Mesenteric fat pad (tissue), 1 donor: ENCODE results near the gene OTOG. TPM values are rescaled to one million over a fixed set of nuclear protein-coding genes. Genes with fewer than 3 reads are reported as not detected.

ENCODE experiments used
- DNase-seq: peaks from one replicate; pipeline ENCODE4 v3.0.0-alpha.2; 2020; ENCODE audit warnings: low spot score
- long read RNA-seq: library from polyadenylated mRNA; unstranded; transcript quantifications from one replicate; pipeline ENCODE4 v2.0.0, GENCODE V29; 2020
- total RNA-seq: library from RNA; stranded (reverse); fragmentation: NEBNext Ultra II Directional; extraction: Animal tissue kit (Norgen Biotek cat#: 25700); gene quantifications from one replicate; pipeline ENCODE4 v1.2.1, GENCODE V29; 2021
- donor health status: DM: yes; HTN: yes; CAD: no.

OTOG gene, protein sequence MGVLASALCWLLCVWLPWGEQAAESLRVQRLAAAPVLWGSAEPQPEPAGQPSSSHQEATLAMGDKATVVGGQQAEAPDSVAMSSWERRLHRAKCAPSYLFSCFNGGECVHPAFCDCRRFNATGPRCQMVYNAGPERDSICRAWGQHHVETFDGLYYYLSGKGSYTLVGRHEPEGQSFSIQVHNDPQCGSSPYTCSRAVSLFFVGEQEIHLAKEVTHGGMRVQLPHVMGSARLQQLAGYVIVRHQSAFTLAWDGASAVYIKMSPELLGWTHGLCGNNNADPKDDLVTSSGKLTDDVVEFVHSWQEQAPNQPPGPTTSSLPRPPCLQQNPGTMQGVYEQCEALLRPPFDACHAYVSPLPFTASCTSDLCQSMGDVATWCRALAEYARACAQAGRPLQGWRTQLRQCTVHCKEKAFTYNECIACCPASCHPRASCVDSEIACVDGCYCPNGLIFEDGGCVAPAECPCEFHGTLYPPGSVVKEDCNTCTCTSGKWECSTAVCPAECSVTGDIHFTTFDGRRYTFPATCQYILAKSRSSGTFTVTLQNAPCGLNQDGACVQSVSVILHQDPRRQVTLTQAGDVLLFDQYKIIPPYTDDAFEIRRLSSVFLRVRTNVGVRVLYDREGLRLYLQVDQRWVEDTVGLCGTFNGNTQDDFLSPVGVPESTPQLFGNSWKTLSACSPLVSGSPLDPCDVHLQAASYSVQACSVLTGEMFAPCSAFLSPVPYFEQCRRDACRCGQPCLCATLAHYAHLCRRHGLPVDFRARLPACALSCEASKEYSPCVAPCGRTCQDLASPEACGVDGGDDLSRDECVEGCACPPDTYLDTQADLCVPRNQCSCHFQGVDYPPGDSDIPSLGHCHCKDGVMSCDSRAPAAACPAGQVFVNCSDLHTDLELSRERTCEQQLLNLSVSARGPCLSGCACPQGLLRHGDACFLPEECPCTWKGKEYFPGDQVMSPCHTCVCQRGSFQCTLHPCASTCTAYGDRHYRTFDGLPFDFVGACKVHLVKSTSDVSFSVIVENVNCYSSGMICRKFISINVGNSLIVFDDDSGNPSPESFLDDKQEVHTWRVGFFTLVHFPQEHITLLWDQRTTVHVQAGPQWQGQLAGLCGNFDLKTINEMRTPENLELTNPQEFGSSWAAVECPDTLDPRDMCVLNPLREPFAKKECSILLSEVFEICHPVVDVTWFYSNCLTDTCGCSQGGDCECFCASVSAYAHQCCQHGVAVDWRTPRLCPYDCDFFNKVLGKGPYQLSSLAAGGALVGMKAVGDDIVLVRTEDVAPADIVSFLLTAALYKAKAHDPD (N-terminal part only)
- total RNA-seq, result not detected
- long read RNA-seq, result 0 reads

DNA sequence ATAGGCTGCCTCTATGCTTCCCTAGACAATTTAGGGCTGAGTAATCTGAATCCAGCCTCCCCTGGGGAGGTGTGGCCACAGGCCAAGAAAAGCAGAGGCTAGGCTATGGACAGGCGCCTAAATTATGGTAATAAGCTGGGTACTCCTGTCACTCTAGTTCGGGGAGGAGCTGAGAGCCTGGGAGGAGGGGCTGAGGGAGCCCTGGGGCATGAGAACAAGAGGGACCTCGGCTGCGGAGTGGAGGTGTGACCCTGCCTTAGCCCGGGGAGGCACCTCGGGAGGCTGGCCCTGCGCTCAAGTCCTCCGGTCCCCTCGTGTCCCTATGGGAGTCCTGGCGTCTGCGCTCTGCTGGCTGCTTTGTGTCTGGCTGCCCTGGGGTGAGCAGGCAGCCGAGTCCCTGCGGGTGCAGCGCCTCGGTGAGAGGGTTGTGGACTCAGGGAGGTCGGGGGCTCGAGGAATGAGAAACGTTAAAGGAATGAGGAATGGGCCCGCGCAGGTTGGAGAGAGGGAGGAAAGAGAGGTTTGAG, at the start of gene OTOG:
TSS of gene OTOG (plus strand) at position 209 of the 527 bp plus-strand sequence. CDS start at position 323, 114 bp downstream.
- peak; percentile 81 for DNase-seq

DNA sequence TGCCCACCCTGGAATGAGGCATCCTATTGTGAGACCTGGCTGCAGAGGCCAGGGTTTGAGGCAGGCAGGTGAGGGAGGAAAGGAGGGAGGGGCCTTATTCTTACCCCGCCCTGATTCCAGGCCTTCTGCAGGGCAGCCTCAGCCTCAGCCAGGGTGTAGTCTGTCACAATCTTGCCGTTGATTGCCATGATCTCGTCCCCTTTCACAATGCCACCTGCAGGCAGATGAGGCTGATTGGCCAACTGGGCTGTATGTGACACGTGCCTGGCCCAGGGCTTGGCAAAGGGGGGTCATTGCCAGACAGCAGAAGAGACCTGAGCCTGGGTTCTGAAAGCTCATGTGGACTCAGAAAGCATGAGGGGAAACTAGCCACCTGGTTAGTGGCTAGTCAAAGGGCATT, 49.0 kb upstream of the OTOG start:
- DNase-seq, result no peak

DNA sequence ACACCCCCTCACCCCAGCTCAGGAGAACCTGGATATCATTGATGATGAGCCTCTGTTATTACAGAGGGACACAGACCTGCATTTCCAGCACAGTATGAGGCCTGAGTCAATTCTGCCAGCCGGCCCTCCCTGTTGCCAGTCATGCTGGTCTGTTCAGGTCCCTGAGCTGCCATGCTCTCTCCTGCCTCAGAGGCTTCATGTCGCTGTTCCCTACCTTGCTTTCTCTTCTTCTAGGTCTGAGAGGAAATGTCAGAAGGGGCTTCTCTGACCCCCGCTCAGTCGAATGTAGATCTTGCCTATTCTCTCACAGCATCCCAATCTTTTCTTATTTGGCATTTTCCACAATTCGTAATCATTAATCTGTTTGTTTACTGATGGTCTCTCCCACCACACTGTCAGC, 48.6 kb upstream of the OTOG start:
- DNase-seq, result no peak

DNA sequence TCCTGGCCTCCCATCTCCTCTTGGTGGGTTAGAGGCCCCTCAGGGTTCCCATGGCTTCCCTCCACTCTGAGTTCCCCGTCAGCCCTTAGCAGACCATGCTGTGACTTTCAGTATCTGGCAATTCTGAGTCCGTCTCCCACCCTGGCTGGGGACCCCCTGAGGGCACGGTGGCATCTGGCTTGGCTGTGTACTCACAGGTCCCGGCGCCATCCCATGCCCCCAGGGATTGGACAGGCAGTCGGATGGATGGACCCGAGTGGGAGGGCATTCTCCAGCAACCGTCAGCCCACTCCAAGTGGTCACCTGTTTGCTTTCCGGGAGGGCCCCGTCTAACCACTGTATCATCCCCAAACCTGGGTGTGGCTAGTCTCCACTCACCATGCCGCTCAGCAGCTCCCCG, 46.4 kb upstream of the OTOG start:
- no peak for DNase-seq

DNA sequence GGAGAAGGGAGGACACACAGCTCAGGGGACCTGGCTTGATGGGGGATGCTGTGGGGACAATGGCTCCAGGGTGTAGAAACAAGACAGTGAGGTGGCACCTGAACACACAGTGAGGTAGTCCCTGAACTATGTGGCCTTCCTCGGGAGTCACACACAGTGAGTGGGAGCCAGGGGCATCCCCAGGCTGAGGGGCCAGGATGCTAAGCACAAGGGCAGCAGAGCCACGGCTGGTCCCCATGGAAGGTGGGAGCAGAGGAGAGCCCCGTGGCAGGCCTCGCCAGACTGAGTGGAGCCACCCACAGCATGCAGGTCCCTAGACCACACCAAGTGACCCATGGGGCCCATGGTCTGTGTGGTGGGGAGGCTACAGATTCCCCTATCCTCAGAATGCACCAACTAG, 44.4 kb upstream of the OTOG start:
- DNase-seq, result no peak

DNA sequence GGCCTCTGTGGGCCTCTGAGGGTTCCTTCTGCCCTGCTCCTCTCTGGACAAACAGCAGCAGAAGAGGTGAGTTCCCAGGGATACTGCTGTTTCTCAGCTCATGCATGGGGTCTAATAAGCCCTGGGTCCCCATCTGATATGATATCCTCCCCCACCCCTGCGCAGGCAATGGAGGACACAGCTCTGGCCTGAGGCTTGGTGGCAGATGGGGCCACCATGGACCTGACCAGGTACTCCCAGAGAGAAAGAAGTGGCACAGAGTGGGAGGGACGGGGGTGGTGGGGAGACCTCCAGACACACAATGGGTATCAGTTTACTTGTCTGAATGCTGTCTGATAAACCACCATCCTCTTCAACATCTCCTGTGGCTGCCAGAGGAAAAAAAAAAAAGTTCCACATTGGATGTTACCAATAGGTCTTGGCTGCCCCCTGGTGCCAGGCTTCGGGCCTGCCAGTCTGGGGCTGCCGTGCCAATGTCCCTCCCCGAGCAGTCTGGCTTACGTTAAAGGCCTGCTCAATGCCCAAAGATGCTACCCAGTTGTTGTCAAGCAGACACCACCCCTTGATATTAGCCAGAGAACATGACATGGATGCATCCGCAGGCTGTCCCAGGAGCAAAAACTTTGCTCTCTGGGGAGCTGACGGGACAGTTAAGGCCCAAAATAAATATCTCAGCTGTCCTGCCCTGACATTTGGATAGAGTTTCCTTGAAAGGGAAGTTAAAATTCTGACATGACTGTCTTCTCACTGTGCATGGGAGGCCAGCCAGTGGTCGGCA, 42.5 kb upstream of the OTOG start:
- DNase-seq, result no peak

DNA sequence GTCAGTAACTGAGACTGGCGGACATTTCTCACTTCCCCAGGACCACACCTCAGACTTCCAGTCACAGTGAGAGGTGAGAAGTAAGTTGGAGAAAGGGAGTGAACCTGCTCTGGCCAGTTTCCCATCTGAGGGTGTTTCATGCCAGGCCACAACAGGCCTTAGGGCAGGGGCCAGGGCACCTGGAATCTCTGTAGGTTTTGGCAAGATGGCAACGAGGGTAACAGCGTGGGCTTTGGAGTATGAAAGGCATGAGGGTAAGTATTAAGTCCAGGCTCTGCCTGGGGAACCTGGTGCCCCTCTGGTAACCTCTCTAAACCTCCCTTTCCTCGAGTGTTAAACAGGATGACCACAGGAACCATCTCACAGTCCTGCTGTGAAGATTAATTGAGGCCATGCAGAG, 41.9 kb upstream of the OTOG start:
- no peak for DNase-seq

DNA sequence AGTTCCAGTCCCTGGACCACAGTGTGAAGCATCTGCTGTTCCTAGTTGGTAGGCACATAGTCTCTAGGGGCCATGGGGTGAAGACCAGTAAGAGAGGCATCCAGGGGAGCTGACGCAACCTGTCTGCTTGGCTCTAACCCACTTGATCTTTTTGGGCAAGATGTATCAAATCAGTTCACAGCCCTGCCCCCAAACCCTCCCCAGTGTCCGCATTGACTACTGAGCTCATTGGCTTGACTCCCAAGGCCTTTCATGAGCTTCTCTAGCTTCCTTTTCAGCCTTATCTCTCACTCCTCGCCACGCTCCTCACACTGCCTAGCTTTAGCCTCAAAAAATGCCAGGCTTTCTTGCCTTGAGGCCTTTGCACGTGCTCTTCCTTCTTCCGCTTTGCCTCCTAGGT, 40.7 kb upstream of the OTOG start:
- DNase-seq, result no peak

DNA sequence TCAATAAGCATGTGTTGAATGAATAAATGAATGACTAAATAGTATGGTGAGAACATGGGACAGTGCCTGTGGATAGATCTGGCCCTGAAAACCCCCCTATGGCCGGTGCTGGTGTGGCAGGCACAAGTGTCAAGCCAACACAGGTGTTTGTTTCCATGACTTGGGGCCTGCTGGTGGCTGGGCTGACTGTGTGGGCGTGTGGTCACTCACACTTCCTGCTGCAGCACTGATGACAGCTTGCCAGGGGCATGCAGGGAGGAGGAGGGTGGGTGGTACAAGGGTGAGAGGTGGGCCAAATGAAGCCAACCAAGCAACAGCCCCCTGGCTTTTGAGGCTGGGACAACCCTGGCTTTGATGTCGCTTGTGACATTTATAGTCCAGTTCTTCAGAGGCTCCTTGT, 40.1 kb upstream of the OTOG start:
- DNase-seq, result no peak

DNA sequence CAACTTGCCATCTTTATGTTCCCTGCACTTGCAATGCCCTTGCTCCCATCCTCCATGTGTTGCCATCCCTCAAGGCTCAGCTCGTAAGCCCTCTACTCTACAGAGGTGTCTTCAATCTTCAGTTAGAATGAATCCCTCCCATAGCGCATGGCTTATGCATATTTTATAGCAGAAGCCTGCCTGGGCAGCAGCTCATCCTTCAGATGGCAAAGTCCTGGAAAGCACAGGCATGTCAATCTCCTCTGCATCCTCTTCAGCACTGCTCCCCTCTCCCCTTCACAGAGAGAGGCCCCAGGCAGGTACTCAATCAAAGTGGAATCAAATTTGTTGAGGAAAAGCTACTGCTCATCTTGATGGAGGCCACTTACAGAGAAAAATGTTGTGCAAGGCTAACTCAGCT, 39.3 kb upstream of the OTOG start:
- DNase-seq, result no peak

DNA sequence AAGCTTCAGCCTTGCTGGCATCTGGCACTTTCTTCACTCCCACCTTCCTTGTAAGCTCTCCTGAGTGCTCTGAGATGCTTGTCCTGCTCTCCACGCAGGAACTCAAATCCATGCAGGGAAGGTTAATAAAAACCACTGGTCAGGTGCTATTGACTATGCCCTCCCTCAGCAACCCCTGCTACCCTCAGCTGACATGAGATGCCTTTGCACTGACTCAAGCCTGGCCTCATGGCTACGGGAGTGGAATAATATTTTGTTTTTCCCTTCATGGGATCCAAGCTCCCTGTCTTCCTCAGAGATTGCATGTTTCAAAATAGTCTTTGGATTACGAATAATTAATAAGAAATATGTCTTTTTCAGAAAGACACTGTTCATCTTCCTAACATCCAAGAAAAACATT, 38.8 kb upstream of the OTOG start:
- DNase-seq, result no peak

DNA sequence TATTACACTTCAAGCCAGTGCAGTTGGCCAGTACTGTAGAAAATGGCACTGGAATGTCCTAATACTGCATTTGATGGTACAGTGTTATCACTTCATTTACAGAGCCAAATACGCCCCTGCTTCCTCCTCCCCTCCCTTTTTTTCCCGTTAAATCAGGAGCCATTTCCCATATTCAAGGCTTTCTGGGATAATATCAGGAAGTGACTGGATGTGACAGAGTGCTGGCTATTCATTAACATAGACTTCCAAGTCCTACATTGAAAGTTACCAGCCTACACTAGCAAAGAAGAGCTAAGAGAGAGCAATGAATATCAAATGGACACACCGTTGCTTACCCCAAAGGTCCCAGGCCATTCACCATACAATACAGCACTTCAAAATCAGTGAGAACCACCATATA, 38.3 kb upstream of the OTOG start:
- DNase-seq, result no peak

DNA sequence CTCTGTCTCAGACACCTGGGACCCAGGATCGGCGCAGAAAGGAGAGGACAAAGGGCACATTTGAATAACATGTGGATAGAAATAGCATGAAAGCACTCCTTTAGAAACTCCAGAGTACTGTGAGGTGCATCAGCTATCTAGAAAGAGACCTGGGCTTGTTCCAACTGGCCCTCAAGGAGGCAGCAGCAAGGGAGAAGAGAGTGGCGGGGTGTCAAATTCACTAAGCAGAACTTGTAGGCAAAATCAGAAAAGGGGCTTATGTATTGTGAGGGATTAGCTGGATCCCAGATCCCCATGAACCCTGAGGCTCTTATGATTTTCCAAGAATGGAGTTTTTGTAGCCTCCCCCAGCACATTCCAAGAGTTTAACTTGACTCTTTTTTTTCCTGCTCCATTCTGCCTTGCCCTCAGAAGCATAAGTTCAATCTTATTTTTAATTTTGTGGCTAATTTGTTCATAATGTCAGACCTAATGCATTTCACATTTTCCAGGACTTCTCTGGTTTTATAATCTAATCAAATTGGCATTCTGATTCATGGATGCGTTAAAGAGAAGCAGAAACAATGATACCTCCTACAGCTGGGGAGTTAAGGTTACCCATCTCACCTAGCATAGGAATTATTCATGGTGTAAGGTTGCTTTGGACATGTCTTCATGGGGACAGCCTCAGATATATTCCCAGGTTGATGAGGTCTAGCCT, 36.4 kb upstream of the OTOG start:
- no peak for DNase-seq

DNA sequence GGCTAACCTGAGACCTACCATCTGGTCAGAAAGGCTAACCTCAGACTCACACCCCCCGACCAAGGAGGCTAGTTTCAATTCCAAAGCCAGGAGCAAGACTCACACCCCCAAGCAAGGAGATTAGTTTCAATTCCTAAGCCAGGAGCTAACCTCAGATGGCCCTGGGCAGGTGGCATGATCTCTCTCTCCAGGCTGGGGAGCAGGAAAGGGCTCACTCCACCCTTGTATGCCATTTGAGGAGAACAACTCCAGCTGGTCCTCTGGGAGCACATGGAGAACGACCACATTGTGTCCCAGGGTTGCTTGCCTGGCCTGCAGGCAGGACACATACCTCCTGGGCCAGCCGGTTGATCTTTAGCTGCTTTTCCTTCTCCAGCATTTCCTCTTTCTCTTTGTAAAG, 35.5 kb upstream of the OTOG start:
- no peak for DNase-seq

DNA sequence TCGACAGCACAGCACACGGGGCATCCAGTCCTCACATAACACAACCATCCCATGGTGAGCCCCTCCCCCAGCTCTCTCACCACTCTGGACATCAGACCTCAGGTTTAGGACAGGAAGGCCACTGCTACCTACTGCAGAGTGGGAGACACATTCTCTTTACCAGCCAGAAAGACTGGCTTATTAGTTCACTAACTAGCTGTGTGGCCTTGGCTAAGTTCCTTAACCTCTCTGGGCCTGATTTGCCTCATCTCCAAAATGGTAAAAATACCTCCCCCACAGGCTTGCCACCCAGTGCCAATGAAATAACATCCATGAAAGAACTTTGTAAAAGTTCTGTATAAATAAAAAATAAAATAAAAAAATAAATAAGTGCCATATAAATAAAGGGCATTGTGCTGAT, 35.0 kb upstream of the OTOG start:
- DNase-seq, result no peak

DNA sequence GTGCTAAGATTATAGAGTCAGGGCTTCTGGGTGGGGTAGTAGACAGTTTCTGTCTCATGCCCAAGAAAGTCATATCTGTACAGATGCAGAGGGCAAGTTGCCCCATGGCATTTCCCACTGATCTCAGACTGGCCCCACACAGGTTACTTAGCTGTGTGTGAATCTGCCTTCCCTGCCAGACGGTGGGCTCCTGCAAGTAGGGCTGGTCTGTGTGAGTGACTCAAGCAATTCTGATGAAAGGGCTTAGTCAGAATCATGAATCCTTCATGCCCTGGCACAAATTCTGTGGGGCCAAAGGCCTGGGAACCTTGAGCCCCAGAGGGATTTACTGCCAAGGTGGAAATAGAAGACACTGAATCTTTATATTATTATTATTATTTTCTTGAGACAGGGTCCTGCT, 33.2 kb upstream of the OTOG start:
- no peak for DNase-seq

DNA sequence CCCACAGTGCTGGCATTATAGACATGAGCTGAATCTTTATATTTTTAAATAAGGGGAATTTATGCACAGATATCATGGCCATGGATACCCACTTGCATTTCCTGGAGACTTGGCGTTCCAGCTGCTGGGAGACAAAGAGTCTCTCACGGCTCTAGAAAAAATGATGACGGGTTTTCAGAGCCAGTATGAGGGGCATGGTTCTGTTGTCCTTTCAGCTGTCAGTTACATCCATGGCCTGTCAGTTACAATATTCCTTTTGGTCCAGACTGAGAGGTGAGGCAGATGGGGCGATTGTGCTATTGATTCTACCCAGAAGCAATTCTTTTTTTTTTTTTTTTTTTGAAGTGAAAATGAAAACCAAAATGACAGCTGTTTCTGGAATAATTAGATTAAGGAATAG, 32.6 kb upstream of the OTOG start:
- no peak for DNase-seq

DNA sequence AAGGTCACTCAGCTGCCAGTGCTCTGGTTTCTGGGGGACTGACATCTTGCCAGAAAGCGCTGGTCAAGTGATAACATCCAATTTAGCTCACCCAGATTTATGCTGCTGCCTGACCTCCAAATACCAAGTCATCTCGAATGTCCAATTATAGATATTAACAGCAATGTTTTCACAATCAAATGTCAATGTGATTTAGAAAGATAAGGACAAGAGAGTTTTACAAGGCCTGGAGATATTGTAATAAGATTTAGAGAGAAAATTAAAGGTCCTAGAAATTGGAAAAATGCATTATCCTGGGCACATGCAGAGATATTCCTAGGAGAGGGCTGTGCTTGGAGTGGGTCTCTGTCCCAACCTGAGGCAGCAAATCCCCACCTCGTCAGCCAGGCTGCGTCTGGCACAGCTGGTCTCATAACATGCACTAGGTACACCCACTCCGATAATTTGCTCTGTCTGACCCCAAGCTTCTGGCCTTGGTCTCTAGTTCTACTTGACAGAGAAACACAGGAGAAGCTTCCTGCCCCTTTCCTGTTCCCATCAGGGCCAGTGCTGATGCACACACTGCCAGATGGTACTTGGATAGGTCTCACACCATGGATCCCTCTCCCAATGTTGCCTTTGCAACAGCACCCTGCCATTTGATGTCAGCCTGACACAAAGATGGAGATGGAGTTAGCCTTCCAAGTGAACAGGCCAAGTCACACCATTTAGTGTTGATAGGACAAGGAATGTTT, 31.4 kb upstream of the OTOG start:
- DNase-seq, result no peak

DNA sequence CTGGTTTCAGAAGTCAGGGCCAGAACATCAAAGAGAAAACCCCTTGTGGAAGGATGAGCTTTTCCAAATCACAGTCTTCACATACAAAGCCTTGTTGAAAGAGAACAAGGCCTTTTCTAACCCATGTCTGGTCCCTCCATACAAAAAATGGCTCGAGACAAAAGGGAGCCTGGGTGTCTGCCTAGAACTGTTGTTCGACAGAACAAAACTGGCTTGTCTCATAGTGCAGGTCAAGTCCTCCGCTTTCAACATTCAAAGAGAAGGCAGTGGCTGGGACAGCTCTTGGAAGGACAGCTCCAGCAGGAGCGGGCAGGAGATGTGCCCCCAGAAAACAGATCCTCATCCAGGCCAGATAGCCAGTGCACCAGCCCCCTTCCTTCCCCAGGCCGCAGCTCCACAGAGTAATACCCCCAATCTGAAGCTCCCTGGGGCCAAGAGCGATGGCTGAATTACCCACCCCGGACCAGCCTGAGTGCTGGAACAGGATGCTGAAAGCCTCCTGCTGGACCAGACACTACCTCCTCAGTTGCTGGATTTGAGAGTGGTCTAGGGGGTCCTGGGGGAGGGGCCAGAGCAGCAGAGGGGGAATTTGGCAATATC, 30.4 kb upstream of the OTOG start:
- DNase-seq, result no peak
